VCaP (cell line): ENCODE data around the gene NEURL2.

ENCODE experiments used
- H3K27ac ChIP-seq: fragments of 450-650 bp; 2 replicates; pipeline ENCODE4 v1.5.1; 2017
- TF ChIP-seq, protein P1 (sequence below): fragments of 450-650 bp; conservative IDR thresholded peaks from 2 replicates; pipeline ENCODE4 v1.5.1; 2017; ENCODE audit warnings: mild to moderate bottlenecking, moderate library complexity

NEURL2 gene

DNA sequence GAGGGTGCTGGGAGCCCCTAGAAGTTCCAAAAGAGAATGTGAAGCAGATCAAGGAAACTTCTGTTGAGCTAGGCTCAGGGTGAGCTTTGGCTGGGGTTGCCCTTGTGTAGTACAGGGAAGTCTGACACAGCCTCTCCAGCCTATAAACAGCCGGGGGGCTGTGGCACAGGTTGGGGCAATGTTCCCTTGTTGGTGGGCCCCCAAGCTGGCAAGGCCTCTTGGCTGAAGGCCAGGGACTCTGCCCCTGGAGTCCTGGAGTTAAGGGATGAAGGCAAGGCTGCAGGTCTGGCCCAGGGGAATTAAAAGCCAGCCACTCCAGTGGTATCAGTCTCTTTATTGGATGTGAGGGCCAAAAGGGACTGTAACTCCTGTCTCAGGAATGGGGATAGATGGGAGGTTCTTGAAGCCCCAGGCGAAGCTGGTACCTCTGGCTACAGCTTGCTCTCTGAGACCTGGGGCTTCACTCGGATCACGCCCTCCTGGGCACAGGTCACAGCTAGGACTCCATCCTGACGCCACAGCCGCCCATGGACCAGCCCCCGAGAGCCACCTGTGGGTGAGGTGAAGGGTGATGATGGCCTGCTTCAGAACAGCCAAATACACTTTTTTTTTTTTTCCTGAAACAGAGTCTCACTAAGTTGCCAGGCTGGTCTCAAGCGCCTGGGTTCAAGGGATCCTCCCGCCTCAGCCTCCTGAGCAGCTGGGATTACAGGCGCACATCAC lies 49.4 kb downstream of the NEURL2 start:
- TF ChIP-seq, protein P1, sequence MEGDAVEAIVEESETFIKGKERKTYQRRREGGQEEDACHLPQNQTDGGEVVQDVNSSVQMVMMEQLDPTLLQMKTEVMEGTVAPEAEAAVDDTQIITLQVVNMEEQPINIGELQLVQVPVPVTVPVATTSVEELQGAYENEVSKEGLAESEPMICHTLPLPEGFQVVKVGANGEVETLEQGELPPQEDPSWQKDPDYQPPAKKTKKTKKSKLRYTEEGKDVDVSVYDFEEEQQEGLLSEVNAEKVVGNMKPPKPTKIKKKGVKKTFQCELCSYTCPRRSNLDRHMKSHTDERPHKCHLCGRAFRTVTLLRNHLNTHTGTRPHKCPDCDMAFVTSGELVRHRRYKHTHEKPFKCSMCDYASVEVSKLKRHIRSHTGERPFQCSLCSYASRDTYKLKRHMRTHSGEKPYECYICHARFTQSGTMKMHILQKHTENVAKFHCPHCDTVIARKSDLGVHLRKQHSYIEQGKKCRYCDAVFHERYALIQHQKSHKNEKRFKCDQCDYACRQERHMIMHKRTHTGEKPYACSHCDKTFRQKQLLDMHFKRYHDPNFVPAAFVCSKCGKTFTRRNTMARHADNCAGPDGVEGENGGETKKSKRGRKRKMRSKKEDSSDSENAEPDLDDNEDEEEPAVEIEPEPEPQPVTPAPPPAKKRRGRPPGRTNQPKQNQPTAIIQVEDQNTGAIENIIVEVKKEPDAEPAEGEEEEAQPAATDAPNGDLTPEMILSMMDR, result no peak
- H3K27ac ChIP-seq, result no peak overlapping the region

- H3K27ac ChIP-seq, result no peak overlapping the region
- TF ChIP-seq, protein P1, result no peak
Observed at GRCh38 chr20:45840700-45841198, 50.3 kb downstream of the NEURL2 start.
